DMS153 (cell line): ENCODE data around the gene NPNT.

Source experiments
- DNase-seq: peaks from one replicate; lab custom pipeline; 2025; lab: John Stamatoyannopoulos, UW

The NPNT gene

DNA sequence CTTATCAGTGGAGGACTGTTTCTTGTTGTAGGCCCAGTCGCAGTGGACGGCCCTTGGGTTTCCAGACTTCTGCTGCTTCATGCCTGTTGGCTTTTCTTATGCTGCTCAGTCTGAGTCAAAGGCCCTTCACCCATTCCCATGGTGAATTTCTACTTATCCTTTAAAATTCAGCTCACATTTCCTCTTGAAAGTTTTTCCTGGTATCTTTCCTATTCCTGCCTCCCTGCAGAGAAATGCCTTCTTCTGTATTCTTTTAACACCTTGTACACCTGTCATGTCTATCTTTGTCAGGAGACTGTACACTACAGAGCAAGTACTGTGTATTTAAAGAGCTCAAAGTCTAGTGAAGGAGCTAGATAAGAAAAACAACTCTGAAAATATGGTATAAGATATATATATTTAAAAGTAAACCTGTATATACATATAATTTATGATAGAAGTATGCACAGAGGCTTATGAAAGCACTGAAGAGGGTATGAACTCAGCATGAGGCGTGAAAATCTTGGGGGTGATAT is 22.0 kb downstream of the NPNT start:
- DNase-seq = no peak

DNA sequence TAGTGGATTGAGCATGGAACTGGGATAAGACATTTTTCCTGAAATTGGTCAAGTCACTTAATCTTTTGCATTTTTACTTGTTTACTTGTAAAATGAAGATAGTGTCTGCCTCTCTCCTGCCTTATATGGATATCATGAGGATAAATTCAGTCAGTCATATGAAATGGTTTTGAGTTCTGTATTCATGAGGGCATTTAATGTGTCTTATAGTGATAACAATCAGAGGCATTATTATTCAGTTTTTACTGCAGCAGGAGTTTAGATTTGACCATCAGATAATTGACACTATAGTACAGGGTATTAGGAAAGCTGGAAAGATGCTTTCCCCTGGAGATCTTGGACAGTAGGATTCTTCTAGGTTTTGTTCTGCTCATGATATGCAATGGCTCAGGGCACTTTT is 26.0 kb downstream of the NPNT start:
- no peak for DNase-seq

DNA sequence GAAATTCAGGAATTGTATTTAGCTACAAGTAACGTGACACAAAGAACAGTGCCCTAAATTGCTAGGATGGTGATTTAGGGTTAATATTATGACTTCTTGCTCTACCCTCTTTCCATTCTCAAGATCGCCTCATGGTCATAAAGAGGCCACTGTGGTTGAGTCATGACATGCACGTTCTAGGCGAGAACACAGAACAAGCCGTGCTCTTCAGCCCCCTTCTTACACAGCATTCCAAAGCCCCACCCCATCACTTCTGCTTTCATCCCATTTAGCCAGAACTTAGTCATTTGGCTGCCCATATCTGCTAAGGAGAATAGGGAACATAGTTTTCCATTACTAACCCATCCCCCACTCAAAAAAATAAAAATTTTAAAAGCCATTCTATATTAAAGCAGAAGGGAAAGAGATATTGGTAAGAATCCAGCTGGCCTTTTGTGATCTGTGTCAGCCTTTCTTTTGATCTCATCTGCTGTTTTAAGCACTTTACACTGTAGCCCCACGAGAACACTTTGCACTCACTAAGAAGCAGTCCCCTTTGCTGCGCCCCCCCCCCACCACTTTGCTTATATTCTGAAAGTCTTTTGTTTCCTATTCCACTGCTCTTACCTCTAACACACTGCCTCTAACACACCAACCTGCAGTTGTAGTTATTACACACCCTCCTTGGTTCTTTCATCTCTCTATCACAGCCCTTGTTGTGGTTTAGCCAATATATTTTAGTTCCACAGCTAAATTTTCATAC is 28.4 kb downstream of the NPNT start:
- no peak for DNase-seq

DNA sequence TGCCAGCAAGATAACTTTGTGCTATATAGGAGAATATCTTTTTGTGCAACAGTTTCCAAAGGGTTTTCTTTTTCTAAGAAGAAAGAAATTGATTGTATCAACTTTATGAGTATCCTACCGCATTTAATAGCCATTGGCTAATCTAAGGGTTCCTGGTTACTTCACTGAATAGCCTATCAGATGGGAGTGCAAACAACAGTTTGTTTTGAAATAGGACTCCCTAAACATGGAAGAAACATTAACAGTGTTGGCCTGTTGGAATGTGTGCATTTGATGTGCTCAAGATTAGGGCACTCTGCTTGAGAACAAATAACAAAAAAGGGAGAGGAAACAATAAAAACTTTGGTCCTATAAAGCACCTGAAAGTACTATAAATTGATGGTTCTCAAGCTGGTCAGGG is 29.1 kb downstream of the NPNT start:
- no peak for DNase-seq

DNA sequence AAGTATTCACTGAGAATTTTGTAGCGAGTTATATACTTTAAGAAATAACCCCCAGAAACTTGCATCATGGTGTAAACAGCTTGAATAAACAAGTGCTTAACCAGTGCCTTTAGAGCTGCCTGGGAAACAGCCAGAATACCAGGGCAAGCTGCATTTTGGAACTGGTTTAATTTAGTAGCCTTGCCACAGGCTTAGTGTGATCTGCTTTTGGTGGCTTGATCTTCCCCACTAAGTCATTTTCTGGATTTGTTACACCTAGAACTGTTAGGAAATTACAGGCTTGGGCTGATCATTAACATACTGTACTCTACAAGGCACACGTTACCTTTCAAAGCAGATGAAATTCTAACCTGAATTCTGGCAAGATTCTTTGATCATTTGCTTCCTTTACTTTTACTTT is 35.4 kb downstream of the NPNT start:
- DNase-seq = no peak

DNA sequence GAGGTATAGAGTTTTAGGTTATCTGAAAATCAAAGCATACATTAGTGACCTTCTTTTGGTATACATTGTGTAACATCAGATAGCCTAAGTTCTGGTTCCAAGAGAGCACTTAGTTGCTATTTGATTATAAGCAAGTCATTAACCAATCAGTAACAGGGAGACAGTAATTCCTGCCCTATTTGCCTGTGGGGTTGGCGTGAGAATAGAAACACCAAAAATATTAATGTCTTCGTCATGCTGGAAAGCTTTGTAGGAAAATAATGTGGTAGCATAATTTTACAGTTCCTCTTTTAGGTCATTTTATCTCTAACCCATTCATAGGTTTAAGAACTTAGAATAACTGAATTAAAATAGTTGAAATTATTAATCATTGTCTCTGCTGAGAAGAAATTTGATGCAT is 37.8 kb downstream of the NPNT start:
- no peak for DNase-seq

DNA sequence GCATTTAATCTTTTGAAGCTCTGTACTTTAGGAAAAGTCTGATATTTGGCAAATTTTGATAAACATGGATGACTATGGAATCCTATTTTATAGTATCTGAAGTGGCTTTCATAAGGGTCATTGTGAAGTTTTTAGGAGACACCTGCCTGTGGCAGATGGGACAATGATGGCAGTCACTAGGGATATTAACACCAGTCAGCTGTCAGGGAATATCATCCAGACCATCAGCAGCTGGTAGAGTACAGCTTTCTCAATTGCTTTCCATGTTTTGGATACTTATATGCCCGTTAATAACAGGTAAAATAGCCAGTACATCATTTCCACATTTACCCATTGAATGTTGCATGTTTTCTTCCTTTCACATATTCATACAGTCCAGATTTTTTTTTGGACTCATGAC is 39.1 kb downstream of the NPNT start:
- DNase-seq = no peak

DNA sequence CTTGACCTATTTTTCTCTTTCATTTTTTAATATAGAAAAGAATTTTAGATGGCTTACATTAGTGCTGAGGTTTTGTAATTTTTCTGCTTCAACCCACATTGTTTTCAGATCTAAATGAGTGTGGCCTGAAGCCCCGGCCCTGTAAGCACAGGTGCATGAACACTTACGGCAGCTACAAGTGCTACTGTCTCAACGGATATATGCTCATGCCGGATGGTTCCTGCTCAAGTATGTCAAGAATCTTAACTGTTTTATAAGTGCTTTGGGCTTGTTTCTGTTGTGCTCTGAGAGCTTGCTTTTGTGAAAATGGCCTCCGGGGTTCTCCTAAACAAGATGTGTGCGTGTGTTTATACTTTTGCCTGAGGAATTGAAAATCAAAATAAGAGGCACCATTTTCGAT is 41.6 kb downstream of the NPNT start:
- DNase-seq = no peak

DNA sequence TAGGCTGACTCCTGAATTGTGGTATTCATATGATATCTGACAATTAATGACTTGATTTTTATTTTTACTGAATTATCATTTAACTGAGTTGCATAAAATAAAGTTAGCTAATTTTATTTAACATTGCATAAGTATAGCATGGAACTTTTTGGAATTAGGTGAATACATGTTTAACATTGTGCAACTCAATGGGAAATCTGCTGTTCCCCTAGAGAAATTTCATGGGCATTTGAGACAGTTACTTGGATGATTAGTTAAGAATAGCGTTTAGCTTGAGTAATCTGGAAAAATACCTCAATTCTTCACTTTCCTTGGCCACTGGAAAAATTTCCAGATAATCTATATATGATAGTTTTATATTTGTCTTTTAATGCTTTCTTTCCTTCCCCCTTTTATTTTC is 42.5 kb downstream of the NPNT start:
- no peak for DNase-seq

DNA sequence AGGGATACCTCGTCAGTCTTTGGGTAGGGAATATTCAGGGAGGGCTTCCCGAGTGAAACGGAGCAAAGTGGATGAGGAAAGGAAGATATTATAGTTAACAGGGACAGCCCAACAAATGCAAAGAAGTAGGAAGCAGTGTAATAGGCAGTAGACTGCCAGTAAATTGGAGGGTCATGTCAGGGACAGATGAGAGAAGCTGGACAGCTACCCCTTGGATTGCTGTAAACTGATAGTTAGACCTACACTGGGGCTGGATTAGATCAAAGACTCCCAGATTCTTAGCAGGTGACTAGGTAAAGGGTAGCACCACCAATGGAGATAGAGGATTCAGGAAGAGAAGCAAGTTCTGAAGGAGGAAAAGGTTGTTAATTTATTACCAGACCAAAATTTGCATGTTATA is 48.0 kb downstream of the NPNT start:
- no peak for DNase-seq

DNA sequence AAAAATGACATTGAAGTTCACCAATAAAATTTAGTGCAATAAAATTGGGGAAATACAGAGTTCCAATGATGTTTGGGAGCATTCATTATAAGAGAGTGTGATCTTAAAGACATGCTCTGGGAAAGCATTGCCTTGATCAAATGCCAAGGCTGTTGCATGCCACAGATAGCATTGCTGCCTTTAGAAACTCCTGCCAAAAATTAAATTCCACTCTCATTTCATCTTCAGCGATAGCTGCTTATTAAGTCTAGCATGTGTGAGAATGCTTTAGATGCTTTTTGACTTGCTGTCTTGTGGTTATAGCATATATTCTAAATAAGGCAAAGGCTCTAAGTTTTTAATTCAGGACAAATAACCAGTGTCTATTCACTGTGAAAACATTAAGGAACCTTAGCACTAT is 49.3 kb downstream of the NPNT start:
- no peak for DNase-seq

DNA sequence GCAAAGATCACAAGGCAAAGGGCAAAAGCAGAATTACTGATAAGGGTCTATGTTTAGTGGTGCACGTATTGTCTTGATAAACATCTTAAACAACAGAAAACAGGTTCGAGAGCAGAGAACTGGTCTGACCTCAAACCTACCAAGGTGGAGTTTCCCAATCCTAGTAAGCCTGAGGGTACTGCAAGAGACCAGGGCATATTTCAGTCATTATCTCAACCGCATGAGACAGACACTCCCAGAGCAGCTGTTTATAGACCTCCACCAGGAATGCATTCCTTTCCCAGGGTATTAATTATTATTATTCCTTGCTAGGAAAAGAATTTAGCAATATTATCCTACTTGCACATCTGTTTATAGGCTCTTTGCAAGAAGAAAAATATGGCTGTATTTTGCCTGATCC is 51.5 kb downstream of the NPNT start:
- DNase-seq = no peak

DNA sequence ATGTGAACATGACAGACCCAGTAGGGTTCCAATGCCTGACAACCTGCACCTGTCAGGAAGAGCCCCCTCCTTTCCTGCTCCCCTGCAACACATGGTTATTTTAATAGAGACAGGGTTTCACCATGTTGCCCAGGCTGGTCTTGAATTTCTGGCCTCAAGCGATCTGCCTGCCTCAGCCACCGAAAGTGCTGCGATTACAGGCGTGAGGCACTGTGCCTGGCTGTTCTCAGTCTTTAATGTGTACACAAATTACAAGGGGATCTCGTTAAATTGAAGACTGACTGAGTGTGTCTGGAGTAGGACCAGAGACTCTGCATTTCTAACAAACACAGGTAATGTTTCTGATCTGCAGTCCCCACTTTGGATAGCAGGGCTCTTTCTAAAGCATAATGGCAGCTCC is 55.4 kb downstream of the NPNT start:
- no peak for DNase-seq

DNA sequence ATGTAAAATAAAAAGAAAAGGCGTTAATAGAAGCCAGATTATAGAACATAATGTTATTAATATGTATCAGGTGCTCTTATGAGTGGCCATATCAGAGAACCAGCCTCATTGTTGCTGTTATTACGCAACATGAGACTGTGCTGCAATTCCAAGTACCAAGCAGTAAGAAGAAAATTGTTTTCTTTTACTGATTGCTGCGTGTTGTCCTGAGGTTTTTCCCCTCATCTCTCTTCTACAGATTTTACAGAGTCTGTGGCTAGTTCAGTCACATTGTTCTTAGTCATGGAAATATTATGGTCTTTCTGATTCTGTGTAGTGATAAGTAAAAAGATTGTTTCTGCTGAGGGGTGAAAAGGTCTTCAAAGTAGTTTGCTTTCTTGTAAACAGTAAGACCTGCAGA is 55.9 kb downstream of the NPNT start:
- DNase-seq = no peak

DNA sequence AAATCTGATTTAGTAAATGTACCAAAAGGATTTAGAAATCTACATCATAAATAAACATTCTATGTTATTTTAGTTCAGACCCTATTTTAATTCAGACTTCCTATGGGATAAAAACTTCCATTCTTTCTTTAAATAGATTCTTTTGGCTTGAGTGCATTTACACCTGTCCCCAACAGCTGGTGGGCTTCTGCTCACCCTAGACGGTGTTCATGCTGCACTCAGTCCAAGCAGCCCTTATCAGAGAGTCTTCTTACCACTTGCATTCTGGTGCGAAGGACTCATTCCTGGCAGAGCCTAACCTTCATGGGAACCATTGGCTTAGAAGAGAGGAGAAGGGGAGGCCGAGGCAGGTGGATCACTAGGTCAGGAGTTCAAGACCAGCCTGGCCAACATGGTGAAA is 57.3 kb downstream of the NPNT start:
- DNase-seq = no peak

DNA sequence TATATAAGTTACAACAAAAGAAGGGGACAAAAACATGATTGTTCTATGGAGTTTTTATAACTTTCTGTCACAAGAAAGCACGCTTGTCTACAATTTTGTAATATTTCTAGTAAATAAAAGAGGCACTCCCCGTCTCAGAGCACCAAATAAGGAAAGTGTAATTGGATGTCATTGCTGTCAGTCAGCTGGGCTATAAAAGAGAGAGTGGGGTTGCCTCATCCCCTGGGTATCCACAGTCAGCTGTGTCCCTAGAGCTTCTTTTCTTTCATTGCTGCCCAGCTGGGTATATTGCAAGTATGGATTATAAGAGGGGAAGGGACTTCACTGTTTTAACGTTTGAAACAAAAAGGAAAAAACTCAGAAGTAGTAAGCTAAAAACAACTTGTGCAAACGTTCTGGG is 61.3 kb downstream of the NPNT start:
- DNase-seq = no peak

DNA sequence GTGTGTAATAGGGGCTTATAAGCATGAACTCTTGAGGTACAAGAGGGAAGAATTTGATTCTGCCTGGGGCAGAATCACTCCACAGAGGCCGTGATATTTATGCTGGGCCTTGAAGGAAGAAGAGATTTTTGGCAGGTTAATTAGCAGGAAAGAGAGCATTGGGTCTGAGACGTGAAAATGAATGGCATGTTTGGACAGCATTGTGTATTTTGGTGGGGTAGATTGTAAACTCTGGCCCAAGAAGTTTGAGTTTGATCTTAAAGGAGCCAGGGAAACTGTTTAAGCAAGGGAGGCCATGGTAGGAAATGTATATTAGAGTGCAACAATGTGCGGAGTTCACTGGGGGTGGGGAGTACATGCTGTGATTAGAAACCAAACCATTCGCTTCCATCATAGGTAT is 62.4 kb downstream of the NPNT start:
- DNase-seq = no peak

DNA sequence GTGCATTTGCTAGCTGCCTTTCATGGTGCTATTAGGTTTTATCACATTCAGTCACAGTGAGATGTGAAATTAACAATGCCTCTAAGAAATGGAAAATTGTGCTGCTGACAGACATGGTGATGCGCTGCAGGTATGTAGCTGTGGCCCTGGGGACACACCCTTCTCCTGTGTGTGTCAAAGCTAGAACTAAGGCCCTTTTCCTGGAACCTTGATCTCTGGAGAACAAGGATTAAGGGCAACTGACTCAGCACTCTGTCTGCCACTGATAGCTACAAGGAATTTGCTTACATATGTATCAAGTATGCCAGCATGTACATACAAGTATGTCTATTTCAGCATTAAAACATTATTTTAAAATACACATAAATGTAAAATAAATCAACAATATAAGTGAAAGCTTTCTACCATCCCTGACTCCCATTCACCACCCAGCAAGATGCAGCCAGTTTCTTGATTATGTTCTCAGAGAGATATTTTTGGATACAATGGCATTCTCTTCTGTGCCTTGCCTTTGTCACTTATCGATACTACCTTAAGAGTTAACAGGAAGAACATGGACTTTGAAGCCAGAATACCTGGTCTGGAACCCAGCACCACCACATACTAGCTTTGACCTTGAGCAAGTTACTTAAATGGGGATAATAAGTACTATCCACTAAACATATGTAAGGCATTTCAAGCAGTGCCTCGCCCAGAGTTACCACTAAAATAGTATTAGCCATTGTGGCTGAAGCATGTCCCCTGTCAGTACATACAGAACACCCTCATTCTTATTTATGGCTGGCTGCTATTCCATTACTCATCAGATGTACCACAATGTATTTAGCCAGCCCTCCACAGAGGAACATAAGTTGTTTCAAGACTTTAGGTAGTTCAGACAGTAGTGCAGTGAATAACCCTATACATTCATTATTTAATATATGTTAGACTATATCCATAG is 68.5 kb downstream of the NPNT start:
- DNase-seq = no peak

DNA sequence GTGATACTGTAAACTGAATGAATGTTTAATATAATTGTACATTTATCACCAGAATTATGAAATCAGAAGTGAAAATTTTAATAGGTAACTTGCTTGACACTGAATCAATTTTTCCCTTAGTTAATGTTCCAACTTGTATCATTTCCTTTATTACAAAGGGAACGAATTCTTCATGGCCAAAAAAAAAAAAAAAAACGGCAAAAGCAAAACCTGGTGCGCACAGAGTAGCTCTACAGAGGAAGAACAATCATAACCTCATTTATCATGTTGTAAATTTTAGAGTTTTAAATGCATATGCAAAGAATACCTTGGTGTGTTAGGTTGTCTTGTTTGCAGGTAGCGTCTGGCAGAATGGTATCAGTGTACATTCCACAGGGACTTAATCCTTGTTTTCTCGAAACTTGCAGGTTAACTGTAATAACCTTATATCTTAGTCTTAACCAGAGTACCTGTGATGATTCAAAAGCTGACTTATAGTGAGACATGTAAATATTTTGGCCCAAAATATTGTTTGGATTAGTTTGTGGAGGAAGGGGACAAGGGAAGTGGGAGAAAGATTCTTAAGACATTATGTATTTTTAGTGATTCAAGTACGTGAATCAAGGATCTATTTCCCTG is 70.0 kb downstream of the NPNT start:
- no peak for DNase-seq

DNA sequence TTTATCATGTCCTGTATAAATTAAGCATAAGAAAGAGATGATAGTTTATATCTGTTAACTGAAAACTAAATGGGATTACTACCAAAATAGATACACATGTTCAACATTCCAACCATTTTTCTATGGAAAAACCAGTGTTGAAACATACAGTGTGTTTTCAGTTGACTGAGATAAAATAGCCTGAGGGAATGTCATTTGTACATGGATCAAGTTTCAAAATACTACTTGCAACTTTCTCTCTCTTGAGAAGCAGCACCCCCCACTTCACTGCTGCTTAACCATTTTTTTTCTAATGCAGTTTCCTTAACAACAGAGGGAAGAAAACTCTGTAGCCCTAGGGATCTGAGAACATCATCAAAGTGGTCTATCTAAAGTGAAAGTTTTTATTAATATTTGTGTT is 70.8 kb downstream of the NPNT start:
- no peak for DNase-seq

DNA sequence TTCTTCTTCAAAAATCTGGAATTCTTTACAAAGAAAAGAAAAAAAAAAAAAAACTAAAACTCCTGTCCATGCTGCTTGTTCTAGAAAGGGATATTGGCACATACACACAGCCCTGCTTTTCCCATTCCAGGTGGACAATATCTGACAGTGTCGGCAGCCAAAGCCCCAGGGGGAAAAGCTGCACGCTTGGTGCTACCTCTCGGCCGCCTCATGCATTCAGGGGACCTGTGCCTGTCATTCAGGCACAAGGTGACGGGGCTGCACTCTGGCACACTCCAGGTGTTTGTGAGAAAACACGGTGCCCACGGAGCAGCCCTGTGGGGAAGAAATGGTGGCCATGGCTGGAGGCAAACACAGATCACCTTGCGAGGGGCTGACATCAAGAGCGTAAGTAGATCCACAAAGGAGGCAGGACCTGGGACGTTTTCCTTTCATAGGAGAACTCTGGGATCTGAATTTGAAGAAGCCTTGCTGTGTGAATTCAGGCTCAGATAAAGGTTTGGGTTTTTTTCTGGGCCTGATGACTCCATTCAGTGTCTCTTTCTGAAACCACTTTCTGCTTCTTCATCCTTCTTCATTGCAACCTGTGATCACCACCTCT is 71.9 kb downstream of the NPNT start:
- no peak for DNase-seq

DNA sequence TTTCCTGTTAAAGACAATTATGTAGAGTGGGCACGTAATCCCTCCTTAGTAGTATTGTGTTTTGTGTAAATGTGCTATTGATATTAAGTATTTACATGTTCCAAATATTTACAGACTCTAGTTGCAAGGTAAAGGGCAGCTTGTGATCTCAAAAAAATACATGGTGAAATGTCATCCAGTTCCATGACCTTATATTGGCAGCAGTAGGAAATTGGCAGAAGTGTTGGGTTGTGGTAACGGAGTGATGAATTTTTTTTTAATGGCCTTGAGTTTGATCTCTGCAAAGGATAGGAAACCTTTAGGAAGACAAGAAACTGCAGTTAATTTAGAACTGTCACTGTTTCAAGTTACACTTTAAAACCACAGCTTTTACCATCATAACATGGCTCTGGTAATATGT is 74.3 kb downstream of the NPNT start:
- DNase-seq = no peak
